Inflammatory macrophage (primary cell): ENCODE measurements around the gene FAM228B.

Experiments used
- DNase-seq, 2 donors: peaks; one replicate each; pipeline ENCODE4 v3.0.0-alpha.2; 2020 to 2022

FAM228B gene

GRCh38 chr2:24206242-24206641 lies 83.0 kb downstream of the FAM228B start:
- DNase-seq, result no peak

- no peak for DNase-seq
Measured at GRCh38 chr2:24206714-24207113, 83.4 kb downstream of the FAM228B start.

GRCh38 chr2:24207359-24207758 lies 84.1 kb downstream of the FAM228B start:
- DNase-seq, result no peak

GRCh38 chr2:24208490-24208889 lies 85.2 kb downstream of the FAM228B start:
- DNase-seq, result no peak

- peak in 1 of 2 donors; percentile 8 for DNase-seq
Measured at GRCh38 chr2:24209389-24210105, 86.3 kb downstream of the FAM228B start.

GRCh38 chr2:24210106-24210455 lies 86.8 kb downstream of the FAM228B start:
- DNase-seq, result no peak

GRCh38 chr2:24210723-24211122 lies 87.5 kb downstream of the FAM228B start:
- no peak for DNase-seq

- DNase-seq, result no peak
Measured at GRCh38 chr2:24211408-24211807, 88.1 kb downstream of the FAM228B start.

GRCh38 chr2:24214880-24215279 lies 91.6 kb downstream of the FAM228B start:
- DNase-seq, result no peak
